NCI-H526 (cell line): ENCODE results near the gene FNBP1L.
A peak's percentile ranks its signal among the peaks of the same experiment; 100 is the strongest.

ENCODE experiments used
- DNase-seq, 2 experiments: peaks; one replicate each; lab custom pipeline; 2025; lab: John Stamatoyannopoulos, UW

The FNBP1L gene

GRCh38 chr1:93573940-93574469 is 126.1 kb downstream of the FNBP1L start:
- DNase-seq = no peak

- DNase-seq = no peak
These were observed 126.6 kb downstream of the FNBP1L start for GRCh38 chr1:93574511-93574910.

- DNase-seq = no peak
These were observed 127.1 kb downstream of the FNBP1L start for GRCh38 chr1:93574991-93575390.

GRCh38 chr1:93575621-93576284 is 127.8 kb downstream of the FNBP1L start:
- DNase-seq = no peak

- DNase-seq = no peak
These were observed 128.4 kb downstream of the FNBP1L start for GRCh38 chr1:93576346-93576745.

GRCh38 chr1:93576746-93577145 is 128.8 kb downstream of the FNBP1L start:
- no peak for DNase-seq

DNA sequence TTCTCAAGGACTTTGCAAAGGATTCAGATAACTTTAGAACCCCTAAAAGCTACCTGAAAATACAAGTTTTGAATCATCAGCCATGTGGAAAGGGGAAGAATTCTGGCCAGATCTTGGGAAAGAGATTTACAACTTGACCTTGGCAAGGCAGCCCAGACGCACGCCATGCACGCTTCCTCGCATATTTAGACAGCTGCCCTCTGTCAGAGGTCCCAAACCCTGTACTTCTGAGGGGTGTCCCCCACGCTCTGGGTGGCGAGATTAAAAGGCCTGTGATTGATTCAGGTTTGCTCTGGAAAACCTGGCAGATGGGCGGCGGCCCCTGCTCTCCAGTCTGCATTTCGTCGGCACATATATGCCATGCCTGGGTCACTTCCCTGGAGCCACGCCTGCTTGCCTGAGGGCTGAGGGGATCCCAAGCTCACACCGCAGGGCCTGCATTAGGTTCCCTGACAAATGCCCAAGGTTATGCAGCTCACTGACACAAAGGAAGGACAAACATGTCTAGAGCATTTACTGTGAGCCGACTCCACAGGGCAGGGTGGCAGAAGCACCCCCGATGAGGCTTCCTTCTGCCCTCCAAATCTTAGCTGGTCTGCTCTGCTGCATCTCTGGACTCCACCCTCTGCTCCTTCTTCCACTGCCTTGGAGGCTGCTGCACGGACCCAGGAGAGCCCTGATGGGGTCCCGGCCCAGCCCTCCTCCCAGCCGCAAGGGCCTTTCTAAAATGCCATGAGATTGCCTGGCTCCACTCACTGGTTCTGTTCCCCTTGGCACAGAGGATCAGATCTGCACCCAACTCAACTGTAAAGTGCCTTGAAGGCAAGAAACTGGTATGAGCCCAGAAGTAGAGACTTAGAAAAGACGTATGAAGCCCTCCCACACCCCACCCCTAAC is 129.9 kb downstream of the FNBP1L start:
- no peak for DNase-seq

DNA sequence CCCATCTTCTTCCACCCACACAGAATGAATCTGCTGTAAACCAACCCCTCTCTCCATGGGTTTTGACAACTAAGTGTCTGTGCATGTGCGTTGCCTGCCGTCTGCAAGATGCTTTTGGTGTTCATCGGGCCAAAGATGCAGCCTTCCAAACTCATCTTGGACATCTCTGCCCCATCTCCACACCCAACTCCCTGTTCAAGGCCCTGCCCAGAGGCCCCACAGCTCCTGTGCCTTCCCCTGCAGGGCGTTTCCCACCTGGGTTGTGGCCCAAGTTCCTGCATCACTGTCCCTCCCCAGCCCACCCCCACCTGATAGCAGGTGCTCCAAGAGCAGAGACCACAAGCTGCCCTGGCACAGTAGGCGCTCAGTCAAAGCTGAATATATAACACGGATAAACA is 130.5 kb downstream of the FNBP1L start:
- DNase-seq = no peak

DNA sequence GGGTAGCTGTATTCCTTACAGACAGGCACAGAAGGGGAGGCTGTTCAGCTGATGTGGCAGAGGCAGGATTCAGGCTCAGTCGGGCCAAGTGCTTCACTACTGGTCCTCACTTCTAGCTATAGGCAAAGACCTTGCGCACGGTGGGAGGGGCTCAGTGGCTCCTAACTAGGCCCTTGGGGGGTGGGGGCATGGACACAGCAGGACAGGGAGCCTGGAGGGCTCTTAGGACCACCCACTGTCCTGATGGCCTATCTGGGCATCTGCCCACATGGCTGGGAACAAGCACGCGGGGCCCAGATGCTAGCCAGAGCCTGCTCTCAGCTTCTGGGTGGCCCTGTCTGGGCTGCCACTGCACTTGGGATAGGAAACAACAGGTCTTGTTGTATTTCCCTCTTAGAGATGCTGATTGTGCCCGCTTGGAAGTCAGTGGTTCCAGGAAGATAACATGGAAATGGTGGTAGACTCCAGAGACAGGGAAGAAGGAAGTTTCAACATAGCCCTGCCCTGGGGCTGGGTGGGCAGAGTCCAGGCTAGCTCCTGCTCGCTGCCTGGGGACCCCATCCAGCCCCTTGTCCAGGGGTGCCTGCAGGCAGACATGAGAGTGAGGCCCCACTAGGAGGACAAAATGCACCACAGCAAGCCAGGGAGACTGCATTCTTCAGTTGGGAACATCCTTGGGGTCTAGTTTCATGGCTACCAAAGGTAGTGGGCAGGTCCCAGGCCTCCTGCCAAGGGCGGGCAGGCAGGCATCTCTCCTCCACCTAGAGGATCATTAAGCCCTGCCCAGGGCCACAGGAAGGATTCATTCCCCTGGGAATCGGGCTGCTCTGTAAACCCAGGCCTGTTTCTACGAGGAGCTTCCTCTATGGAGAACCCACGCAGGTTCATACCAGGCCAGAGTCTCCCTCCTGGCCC is 131.2 kb downstream of the FNBP1L start:
- peak in 1 of 2 experiments; percentile 12 for DNase-seq

DNA sequence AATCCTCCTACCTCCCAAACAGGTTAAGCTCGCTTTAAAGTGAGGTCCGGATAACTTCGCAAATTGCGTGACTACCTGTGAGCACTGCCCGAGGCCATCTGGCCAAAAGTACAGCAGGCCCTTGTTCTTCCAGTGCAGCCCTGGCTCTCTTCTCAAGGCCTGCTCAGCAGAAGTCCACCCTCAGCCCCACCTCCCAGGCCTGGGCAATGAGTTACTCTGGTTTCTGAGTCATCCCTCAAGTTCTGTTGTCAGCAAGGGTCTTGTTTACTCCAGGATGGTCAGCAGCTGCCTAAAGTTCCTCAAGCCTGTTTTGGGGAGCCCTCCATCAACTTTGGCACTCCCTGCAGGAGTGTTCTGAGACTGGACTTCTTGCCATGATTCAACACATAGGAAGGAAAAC is 132.0 kb downstream of the FNBP1L start:
- no peak for DNase-seq

GRCh38 chr1:93581917-93582850 is 134.3 kb downstream of the FNBP1L start:
- DNase-seq = no peak

DNA sequence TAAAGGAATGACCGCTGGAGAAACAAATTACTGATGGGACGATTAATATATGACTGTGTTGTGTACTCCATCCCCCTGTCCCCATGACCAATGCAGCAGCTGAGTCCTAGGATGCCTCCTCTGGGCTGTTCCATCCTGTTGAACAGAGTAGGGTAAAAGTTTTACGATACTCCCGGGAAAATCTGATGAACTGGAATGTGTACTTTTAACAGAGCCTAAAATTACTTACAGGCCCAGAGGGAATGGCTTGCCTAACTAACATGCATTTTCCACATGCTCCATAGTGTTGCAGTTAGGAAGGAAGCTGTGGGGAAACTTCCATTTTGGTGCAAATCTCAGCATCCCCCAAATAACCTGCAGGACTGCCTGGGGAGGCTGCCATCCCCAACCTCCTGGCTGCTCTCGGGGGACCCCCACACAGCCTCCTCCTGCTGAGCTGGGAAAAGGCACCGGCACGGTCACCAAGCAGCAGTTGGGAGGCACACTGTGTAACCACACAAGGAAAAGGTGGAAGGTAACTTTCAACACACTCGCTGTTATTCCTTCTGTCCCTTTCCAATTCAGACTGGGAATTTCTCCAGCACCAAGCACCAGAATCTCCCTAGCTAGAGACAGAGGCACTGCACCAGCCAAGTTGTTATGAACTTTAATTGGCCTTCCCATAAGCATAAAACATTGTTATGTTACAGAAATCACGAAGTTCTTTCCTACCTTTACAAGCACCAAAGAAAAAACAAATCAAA is 136.5 kb downstream of the FNBP1L start:
- DNase-seq = no peak

DNA sequence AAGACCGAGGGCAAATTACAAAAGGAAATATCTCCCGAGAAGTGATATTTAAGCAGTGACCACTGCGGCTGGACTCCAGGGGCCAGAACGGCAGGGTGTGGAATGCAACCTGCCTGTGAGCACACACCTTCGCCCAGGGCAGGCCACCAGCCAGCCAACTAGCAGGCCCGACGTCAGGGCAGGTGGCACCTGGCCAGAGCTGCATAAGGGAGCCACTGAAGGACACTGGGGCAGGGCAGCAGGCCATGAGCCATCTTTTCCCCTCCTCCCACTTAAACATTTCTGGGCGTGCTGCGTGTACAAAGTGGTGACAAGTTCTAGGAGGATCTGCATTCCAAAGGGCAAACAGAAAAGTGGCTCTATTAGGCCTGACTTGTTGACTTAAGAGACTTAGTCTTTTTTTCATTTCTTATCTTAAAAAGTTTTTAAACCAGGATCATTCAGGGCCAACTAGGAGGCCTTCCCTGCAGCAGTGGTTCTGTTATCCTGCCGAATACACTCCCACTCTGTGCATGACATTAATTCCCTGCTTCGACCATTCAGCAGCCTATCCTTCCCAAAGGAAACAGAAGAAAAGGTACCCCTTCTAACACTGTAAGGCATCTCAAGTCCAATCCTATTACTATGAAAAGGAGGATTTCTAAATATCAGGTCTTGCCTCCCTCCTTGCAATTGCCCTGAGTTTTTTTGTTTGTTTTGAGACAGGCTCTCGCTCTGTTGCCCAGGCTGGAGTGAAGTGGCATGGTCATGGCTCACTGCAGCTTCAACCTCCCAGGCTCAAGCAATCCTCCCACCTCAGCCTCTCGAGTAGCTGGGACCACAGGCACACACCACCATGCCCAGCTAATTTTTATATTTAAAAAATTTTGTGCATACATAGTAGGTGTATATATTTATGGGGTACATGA is 137.4 kb downstream of the FNBP1L start:
- DNase-seq = no peak

DNA sequence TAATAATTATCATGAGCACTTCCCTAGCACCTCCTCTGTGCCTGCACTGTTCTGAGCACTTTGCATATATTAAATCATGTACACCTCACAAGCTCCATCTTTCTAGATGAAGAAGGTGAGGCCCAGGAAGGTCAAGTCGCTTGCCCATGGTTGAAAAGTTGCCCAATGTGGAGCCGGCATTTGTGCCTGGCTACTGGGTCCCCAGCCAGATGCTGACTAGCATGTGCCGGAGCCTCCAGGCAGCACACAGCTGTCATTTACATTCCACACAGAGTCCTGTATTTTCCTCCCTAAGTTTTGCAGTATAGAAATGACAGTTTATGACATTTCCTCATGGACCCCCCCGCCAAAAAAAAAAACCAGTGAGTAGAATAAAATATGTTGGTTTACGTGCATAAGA is 139.4 kb downstream of the FNBP1L start:
- DNase-seq = no peak

- no peak for DNase-seq
These were observed 140.3 kb downstream of the FNBP1L start for GRCh38 chr1:93588206-93588605.

GRCh38 chr1:93588955-93589354 is 141.0 kb downstream of the FNBP1L start:
- no peak for DNase-seq

DNA sequence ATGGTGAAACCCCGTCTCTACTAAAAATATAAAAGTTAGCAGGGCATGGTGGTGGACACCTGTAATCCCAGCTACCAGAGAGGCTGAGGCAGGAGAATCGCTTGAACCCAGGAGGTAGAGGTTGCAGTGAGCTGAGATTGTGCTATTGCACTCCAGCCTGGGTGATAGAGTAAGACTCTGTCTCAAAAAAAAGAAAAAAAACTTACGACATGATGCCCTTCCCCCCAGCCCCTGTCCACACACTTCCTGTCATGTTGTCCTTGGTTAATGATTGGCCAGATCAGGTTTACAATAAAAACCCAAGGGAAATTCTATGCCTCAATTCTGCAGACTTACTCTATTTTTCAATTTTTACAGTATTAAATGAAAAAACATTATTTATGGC is 143.4 kb downstream of the FNBP1L start:
- peak in 1 of 2 experiments; percentile 49 for DNase-seq

DNA sequence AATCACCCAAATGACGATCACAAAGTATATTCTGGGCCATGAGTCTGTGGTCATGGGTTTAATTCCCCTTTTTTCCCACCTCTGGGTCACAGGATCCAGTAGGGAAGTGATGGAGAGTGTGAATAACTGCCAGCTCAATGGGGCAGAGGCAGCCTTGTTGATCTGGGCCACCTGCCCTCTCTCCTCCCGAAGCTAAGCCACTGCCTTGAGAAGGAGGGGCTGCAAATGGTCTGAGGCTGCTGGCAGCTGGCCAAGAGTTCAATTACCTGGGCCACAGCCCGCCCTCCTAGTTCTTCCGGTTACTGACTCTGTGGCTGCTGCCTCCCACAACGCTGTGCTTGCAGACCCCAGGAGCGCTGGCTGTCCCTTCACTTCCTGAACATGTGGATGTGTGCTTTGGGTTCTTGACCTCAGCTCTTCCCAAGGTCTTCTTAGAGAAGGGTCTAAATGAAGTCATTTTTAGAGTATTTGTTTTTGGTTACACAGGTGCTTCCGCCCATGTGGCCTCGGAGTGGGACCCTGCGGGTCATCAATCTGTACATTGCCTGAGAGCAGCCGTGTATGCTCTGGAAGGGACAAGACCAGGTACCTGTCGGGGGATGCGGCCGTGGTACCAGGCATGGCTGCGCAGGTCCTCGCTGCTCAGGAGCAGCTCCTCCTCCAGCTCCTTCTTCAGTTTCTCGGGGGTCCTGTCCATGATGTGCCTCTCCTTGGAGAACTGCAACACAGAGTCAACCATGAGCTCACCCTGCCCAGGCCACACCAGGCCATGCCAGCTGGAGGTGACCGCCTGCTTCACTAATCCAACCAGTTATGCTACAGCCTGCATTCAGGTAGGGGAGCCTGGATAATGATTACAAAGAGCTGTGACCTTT is 144.0 kb downstream of the FNBP1L start:
- peak; percentile 70 to 93 for DNase-seq
